T-helper 2 cell treated with Interferon-gamma antibody and Interleukin-4, amounts not matched to agents 100 ng/mL and 5 ng/mL, for 36 hours (primary cell): ENCODE results near the gene SLC25A47. TPM values are rescaled to one million over a fixed set of nuclear protein-coding genes. Genes with fewer than 3 reads are reported as not detected.

Source experiments
- intact Hi-C: fragments of 100-400 bp; cut with micrococcal nuclease; formaldehyde crosslinking; loops from one replicate; pipeline ENCODE4 v1.15.1; 2023
- total RNA-seq: library from RNA; stranded (reverse); gene quantifications from 2 replicates; pipeline ENCODE4 v1.2.3, GENCODE V29; 2022

SLC25A47 gene
- total RNA-seq, 1 donor from 2014 or later, result not detected

- intact Hi-C loops, result loop anchor here (5.0 kb wide), 1 partner anchor 34 kb away; the partner anchor contains the start of gene WDR25
Observed at GRCh38 chr14:100342826-100343225, 19.7 kb downstream of the SLC25A47 start.

GRCh38 chr14:100344657-100345056, 21.5 kb downstream of the SLC25A47 start:
- intact Hi-C loops, result loop anchor here (5.0 kb wide), 1 partner anchor 33 kb away; the partner anchor contains the start of gene WDR25

DNA sequence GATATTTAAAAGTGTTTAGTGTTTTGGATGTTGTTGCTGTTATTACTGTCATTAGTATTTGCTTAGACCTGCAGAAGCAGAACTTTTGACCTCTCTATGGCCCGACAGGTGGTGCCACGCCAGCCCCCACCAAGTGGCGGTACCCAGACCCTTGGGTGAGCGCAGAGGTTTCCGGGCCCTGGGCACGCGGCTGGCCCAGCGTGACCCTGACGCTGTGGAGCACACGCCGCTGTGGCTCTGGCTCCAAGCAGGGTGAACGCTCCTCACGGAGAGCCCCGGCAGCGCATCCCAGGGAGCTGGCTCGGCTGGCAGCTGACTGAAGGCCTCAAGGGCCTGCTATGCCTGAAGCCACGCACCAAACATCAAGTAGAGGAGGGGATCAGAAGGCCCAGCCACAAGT, 22.6 kb downstream of the SLC25A47 start:
- intact Hi-C loops, result no loop called here

- intact Hi-C loops, result no loop called here
Observed at GRCh38 chr14:100346306-100347091, 23.4 kb downstream of the SLC25A47 start.

- intact Hi-C loops, result no loop called here
Observed at GRCh38 chr14:100348253-100348729, 25.2 kb downstream of the SLC25A47 start.

- intact Hi-C loops, result no loop called here
Observed at GRCh38 chr14:100348784-100349685, 25.9 kb downstream of the SLC25A47 start.

- intact Hi-C loops, result no loop called here
Observed at GRCh38 chr14:100350276-100350926, 27.3 kb downstream of the SLC25A47 start.

- intact Hi-C loops, result no loop called here
Observed at GRCh38 chr14:100350986-100351385, 27.8 kb downstream of the SLC25A47 start.

- intact Hi-C loops, result no loop called here
Observed at GRCh38 chr14:100358396-100358795, 35.3 kb downstream of the SLC25A47 start.

- intact Hi-C loops, result no loop called here
Observed at GRCh38 chr14:100359111-100359510, 36.0 kb downstream of the SLC25A47 start.

GRCh38 chr14:100359881-100360280, 36.7 kb downstream of the SLC25A47 start:
- intact Hi-C loops, result no loop called here

GRCh38 chr14:100361626-100362025, 38.5 kb downstream of the SLC25A47 start:
- intact Hi-C loops, result no loop called here

DNA sequence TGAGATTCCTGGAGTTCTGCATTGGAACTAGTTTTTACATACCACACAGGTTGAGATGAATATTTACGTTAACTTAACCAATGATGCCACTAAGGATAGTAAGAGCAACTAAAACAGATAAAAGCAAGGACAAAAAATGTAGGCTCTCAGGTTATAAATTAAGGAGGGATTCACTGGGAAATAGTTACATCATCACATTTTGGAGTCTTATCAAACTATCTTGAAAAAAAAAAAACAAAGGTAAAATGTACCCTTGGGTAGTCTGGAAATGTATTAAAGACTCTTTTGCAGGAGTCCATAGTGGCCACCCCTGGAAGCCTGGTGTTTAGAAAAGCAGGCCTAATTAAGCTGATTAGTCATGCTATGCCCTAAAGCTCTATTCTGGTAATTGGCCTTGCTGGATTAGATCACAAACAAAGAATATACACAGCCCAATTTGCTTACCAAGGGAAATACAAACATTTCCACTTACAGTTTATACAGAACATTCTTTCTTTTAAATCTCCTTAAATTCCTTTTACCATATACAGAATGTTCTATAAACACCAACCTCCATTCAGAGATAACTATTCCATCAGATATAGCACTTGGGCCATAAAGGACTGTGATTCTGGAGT, 39.3 kb downstream of the SLC25A47 start:
- intact Hi-C loops, result no loop called here

- intact Hi-C loops, result no loop called here
Observed at GRCh38 chr14:100363053-100363452, 39.9 kb downstream of the SLC25A47 start.

DNA sequence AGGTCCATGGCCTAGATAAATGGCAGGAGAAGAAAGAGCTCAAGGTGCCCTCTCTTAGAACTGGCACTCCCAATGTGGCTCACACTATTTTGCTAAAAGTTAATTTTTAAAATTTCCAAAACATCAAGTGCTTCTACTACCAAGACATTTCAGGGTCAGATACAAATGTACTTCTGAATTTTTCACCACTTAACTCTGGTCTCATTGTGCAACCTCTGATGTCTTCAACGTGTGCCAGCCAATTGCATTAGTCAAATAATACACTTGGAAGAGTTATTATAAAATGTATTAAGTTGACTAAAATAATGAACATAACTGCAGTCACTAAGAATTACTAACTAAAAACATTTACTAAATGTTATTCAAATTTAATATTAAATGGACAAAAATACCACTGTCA, 41.3 kb downstream of the SLC25A47 start:
- intact Hi-C loops, result no loop called here

DNA sequence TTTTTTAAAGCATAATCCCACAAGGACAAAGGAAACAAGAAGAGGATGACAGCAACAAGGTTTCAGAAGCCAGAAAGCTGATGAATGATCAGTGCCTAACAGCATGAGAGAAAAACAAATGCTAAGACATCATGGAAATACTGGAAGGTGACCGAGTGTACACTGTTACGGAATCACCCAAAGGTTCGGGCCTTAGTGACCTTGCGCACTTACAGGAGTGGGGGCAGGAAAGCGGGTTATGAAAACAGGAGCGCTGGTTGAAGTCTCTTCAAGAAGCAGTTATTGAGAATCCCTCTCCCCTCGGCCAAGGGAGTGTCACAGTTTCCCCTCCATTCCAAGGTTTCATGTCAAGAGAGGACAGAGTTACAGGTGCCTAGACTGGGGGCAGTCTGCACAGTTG, 42.6 kb downstream of the SLC25A47 start:
- intact Hi-C loops, result no loop called here

- intact Hi-C loops, result no loop called here
Observed at GRCh38 chr14:100369019-100369418, 45.9 kb downstream of the SLC25A47 start.

DNA sequence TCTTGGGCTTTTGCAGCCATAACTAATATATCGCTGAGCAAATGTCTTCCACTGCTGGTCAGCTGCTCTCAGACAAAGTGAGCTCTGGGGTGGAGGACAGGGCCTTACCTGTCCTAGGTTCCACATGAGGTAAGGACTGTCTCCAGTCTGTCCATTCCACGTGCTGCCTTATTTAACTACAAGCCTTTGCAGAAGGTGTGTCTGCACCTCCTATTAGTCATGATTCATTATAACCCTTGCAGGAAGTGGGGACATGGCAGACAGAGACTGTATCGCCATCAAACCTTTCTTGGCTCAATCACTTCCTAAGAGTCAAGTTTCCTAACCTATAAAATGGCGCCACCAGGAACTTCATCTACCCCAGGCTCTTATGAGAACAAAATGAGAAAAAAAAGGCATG, 46.9 kb downstream of the SLC25A47 start:
- intact Hi-C loops, result loop anchor here (10.0 kb wide), 1 partner anchor 685 kb away; the partner anchor contains the start of gene CYP46A1

DNA sequence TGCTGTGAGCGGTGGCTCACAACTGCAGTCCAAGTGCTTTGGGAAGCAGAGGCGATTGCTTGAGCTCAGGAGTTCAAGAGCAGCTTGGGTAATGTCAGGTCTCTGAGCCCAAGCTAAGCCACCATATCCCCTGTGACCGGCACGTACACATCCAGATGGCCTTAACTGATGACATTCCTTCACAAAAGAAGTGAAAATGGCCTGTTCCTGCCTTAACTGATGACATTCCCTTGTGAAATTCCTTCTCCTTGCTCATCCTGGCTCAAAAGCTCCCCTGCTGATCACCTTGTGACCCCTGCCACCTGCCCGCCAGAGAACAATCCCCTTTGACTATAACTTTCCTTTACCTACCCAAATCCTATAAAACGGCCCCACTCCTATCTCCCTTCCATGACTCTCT, 48.6 kb downstream of the SLC25A47 start:
- intact Hi-C loops, result loop anchor here (10.0 kb wide), 1 partner anchor 687 kb away; the partner anchor contains the start of gene CYP46A1

GRCh38 chr14:100372357-100373048, 49.4 kb downstream of the SLC25A47 start:
- intact Hi-C loops, result loop anchor here (10.0 kb wide), 1 partner anchor 688 kb away; the partner anchor contains the start of gene CYP46A1
